Measurements from ENCODE around the gene LRRC3C.
"Not testable (repeated sequence)": the region's sequence is repeated elsewhere in the genome, so short reads cannot be mapped to it uniquely, and the experiment has no call there.

The LRRC3C gene

DNA sequence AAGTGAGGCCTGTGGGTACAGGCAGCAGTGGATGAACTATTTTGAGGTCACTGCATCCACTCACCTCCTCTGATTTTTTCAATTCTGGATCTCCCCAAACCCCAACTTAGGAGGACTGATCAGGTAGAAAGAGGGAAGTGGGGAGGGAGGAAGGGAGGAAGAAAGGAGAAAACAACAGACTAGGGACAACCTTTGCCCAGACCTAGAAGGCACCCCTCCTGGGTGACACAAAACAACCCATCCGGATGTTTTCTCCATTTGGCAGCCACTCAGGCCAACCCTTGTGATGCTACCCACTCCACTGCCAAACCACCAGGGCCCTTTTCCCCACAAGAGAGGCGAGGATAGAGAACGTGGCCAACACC is 2.9 kb upstream of the LRRC3C start:
- DNase-seq: no peak

DNA sequence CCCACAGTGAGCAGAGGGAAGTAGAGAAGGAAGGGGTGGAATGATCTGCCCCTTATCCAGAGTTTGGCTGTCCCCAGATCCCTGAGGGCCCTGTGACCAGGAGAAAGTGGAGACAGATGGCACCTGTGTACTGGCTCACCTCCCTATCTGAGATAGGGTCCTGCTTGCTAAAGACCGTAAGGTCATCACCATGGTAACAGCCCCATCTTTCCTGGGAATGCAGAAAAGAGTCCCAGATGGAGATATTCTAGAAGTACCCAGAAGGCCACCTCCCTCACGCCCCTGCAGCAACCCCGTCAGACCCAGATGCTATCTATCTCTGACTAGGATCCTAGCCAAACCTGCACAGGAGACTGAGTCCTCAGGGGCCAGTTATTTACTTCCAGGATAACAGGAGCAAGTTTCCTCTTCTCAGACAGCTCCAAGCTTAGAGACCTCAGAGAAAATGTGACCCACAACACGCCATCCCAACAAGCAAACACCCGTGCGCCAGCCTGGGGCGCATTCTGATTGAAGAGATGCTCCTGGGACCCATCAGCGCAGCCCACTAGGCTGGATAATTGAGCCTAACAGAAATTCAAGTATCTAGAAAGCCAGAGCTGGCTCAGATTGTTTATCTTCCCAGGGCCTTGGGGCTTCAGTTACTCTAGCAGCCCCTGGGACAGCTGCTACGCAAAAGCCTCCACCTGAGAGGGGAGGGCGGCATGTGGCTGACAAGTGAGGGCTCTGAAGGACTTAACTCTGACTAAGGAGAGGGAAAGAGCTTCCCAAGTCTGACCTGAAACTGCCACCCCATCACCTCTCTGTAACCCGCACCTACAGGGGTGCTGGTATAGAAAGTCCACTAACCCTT is 2.0 kb upstream of the LRRC3C start:
- DNase-seq: no peak

DNA sequence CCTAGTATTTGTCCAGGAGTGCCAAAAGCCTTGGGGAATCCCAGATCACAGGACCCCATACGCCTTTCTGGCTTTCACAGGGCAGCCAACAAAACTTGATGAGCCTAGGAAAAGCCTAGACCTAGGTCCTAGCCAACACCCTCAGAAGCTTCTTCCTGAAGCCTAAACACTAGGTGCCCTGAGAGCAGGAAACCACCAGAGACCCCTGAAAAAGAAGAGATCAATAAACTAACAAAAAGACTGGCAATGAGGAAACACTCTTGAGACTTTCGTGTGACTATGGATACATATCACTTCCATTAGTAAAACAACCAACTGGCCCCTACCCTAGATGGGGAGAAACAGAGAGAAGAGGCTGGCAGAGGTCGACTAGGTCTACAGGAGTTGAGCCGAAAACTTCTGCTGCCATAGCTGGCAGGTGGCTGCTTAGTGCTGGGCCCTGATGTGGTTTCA is 1.4 kb upstream of the LRRC3C start:
- no peak for DNase-seq

DNA sequence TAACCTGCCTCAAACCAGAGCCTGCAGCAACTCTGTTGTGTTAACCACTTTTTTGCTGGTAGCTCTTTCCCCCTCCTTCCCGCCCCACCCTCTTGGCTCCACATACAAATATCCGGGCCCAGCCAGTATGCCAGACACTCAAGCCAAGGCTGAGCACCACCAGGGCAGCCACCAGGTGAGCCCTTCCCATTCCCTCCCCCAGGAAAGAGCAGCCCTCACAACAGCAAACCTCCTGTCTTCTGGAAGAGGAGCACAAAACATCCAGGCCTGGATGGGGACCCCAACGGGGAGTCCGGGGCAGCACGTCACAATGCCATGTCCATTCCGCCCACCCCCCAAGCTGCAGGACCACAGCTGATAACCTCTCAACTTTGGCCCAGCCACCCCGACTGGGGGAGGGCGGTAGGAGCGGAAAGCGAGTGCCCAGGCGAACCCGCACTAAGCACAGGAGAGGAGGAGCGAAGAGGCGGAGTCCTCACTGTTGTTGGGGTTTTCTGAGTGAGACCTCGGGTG is 888 bp upstream of the LRRC3C start:
- DNase-seq: no peak

DNA sequence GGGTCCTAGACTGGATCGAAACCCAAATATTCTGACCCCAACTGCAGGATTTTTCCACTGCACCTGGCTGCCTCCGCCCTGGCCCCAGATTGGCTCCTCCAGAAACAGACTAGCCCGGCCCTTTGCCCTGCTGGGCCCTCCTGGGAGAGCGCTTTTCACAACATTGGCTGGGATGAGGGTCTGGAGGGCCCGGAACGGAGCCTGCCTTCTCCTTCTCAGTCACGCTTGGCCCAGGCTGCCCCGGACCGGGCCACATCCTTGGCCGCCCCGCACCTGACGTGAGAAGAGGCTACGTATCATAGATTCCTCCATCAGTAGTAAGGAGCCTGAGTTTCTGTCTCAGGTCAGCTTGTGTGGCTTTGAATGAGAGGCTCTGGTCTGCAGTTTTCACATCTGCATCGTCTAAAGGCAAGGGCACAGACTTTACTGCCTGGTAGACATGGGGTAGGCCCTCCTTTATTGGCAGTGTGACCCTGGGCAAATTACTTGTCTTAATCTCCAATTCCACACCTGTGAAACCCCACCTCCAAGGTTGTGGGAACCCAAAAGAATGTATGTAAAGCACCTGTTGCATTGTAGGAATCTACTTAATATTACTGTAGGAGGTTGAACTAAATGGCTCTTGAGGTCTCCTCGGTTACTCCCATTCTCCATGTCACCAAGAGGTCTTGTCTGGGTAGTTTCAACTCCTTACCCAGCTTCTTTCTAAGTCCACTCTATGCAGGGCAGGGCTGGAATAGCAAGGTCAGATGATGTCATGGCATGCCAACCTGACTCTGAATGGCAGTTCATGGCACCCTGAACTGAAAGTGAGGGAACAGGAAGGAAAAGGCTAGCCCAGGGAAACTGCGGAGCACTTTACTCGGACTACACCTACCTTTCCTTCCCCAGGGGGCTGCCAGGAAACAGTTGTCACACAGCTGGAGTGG is 661 bp downstream of the LRRC3C start:
- DNase-seq: no peak

DNA sequence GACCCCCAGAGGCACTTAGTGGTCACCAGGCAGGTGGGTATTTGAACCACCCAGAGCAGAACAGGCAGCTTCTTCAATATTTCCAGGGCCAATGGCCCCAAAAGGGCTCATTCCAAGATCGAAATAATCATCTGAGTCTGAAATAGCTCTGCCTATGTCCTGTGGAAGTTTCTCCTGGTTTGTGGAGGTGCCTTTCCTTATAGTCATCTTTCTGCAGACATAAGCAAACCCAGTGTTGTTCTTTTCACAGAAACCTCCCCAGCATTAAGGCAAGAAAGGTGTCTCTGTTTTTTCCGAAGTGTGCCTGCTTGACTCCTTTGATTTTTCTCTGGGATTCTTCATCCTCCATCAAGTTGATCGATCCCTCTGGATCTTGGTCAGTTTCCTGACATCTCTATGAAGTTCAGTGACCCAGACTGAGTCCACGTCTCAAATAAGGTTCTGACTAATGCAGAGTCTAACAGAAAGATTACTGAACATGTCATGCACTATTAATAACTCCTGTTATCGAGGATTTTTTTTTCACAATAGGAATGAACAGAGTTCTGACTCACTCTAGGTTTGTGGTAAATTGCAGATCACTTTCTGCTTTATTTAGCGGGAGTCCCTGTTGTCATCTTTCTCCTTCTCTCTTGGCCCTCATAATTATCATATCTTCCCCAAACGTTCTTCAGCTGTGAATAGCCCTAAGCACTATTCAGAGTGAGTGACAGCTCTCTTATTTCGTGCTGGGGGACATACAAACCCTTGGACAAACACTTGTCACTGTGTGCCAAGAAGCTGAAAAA is 1.5 kb downstream of the LRRC3C start:
- no peak for DNase-seq

DNA sequence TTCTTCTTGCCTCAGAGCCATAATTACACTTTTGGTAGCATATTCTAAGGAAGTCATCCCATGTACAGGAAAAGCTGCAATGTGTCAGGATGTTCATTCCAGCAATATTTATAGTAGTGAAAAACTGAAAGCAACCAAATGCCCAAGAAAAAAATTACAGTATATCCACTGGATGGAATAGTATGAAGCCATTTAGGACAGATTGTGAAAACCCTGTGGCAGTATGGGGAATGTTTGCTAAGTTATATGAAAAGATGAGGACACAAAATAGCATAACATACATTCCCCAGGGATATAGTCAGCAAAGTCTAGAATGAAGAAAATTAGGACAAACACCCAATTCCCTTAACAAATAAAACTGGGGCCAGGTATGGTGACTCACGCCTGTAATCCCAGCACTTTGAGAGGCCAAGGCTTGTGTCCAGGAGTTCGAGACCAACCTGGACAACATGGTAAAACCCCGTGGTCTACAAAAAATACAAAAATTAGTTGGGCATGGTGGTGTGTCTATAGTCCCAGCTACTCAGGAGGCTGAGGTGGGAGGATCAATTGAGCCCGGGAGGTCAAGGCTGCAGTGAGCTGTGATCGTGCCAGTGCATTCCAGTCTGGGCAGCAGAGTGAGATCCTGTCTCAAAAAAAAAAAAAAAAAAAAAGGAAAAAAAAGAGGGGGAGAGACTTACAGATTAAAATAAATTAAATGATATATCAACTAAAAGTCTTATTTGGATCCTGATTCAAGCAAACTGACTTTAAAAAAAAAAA is 2.3 kb downstream of the LRRC3C start:
- no peak for DNase-seq

DNA sequence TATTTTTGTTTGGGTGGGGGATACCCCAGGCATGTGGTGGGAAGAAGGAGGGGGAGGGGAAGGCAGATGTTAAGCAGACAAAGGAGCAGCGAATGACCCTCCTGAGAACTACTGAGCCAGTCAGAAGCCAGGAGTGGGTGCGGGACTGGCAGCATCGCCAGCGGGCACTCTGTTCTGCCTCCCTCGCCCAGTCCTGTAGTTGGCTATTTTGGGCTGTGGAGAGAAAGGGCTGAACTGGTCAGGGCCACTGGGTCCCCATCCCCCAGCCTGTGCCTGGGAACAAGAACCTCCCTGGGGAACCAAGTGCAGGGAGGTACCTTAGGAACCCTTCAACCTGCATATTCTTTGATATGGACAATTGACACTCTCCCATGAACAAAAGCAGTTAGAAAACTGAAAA is 6.4 kb downstream of the LRRC3C start:
- no peak for DNase-seq

DNA sequence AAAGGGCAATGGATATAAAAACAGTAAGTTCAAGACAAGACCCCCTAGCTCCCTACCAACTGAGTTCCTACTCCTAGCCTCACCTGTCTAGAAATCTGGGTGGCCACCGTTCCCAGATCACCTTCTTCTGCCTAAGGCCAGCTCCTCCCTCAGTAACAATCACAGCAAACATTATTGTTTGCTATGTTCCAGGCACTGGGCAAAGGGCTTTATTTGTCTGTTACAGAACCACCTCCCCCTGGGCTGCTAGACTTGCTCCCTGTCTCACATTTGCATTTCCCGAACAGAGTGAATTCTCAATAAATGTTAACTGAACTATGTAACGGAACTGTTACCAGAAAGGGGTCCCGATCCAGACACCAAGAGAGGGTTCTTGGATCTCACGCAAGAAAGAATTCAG is 6.8 kb downstream of the LRRC3C start:
- no peak for DNase-seq

DNA sequence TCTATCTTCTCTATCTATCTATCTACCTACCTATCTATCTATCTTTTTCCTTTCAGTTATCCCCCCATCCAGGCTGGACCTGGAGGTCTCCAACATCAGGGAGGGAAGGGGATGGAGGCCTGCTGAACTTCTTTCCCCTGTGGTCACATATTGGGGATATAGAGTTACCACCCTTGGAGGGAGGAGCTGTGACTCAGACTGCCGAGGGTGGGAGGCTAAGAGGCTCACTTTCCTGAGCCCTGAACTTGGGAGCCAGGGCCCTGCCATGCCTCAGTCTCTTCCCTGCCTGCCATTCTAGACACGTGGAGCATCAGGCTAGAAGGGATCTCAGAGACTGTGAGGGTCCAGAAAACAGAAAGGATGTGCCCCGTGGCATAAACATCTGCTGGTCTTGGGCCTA is 8.4 kb downstream of the LRRC3C start:
- no peak for DNase-seq

DNA sequence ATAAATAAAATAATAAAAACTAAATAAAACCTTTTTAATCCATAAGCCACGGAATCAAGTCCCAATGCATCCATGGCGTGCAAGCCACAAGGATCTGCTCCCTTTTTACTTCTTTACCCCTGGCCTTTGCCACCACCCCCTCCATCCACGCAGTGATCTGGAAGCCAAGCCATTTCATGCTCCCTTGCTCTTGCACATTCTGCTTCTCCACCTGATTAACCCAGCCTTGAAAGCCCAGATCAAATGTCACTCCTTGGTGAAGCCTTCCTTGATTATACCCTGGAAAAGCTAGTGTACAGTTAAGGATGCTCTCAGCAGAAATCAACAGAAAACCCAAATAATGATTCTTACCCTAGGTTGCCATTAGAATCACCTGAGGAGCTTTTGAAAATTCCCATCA is 9.9 kb downstream of the LRRC3C start:
- DNase-seq: no peak

DNA sequence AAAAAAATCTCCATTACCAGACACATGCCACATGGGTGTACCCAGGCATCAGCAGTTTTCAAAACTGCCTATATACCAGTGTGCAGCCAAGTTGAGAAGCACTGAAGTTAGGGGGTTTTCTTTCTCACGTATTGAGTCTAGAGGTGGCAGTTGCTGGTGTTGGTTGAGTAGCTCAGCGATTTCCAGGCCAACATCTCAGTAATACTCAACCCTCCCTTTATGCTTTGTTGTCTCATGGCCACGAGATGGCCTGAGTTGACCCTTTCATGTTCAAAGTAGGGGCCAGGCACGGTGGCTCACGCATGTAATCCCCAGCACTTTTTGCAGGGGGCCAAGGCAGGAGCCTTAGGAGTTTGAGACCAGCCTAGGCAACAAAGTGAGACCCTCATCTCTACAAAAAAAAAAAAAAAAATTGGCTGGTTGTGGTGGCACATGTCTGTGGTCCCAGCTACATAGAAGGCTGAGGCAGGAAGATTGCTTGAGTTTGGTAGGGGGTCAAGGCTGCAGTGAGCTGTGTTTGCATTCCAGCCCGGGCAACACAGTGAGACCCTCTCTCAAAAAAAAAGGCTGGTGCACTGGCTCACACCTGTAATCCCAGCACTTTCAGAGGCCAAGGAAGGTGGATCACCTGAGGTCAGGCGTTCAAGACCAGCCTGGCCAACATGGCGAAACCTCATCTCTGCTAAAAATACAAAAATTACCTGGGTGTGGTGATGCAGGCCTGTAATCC is 10.8 kb downstream of the LRRC3C start:
- no peak for DNase-seq

DNA sequence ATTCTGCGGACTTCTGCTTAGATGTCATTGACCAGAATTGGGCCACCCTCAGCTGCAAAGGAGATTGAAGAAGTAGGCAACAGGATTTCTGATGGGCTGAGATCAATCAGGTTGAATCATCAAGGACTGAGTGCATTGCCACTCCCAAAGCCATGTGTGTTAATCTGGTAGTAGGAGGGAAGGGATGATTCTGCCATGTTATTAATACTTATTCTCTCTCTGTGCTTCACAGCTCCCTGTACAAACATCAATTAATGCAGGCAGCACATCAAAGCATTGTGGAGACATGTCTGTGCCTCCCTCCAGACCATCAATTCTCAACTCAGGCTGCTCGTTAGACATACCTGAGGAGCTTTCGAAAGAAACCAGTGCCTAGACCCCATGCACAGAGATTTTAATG is 11.6 kb downstream of the LRRC3C start:
- DNase-seq: no peak

DNA sequence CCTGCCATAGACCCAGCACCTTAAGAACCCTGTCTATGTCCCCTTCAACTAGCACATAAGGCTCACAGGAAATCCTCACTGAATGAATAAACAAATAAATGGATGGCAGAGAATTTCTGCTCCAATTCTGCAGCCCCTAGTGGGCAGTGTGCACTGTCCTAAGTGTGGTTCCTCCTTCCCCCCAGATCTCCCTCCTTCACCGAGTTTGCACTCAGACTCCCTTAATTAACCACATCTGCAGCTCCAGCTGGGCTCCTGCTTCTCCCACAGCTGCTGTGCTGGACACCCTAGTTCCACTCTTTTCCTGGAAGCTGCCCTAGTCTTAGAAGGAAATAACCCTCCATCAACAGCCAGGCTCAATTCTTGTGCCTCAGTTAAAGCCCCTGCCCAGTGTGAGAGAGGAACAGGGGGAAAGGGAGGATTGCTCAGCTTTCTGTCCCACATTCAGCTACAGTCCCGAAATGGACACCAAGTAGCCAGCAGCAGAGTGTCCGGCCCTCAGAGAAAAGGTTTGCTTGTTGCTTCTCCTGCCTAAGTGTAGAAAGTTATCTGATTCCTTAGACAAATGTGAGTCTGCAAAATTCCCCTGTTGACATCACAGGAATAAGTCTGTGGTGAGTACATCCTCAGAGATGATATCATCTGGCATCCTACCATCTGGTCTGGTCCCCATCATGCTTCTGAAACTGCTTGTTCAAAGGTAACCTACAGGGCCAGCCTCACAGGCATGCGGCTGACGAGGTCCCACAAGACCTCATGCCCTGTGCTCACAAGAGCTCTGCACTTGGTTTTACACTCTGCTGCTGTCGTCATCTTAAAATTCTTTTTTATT is 12.3 kb downstream of the LRRC3C start:
- DNase-seq: no peak

DNA sequence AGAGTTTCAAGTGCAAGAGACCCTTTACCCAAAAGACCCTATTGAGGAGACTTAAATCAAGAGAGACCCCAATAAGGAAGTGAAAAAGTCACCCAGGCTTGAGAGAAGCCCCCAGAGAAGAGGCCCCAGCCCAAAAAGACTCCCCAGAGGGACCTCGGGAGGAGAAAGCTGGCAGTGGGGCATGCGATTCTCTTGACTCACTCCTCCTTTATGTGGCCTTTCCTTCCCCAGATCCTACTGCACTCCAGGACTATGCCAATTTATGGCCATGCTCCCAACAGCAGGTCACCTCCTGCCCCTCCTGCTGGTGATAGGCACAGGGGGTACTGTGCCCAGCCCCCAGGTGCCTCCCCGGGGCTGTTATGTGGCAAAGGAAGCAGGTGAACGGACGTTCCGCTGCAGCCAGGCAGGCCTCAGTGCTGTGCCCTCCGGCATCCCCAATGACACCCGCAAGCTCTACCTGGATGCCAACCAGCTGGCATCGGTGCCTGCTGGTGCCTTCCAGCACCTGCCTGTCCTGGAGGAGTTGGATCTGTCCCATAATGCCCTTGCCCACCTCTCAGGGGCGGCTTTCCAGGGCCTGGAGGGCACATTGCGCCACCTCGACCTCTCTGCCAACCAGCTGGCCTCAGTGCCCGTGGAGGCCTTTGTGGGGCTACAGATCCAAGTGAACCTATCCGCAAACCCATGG is 16.3 kb downstream of the LRRC3C start:
- no peak for DNase-seq

DNA sequence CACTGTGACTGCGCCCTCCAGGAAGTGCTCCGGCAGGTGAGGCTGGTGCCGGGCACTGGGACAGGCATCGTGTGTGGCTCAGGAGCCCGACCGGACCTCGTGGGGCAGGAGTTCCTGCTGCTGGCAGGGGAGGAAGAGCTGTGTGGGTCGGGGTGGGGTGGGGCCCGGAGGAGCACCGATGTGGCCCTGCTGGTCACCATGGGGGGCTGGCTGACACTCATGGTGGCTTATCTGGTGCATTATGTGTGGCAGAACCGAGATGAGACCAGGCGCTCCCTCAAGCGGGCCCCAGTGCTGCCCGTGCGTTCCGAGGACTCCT is 16.8 kb downstream of the LRRC3C start:
- DNase-seq: no peak

DNA sequence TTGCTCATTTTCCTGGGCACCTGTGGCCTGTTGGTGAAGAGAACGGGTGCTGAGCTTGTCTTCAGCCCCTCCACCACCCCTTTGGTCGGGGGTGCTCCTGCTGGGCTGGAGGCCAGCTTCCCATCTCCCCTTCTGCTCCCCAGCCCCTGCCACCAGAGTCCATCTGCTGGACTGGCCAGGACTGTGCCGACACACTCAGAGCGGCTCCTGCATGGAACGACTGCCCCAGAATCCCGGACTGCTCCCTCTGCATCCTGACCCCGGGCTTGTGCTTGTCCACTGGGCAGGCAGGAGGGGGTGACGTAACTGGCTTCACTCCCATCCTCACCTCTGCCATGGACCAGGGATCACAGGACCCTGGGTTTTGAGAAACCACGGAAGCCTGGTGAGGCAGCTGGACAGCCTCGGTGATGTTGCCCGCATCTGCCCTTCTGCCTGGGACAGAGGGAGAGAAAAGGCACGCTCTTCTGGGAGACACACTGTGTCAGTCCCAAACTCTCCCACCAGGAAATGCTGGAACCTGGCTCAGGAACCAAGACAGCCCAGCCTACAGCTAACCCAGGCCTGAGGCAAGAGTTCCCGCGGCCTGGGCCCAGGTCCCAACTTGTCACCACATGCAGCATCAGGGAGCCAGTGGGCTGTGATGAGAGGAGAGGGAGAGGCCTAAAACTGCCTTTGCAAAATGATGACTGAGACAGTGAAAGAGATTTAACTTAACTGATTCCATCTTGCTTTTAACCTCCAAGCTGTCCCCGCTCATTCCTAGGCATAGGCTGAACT is 19.2 kb downstream of the LRRC3C start:
- no peak for DNase-seq

DNA sequence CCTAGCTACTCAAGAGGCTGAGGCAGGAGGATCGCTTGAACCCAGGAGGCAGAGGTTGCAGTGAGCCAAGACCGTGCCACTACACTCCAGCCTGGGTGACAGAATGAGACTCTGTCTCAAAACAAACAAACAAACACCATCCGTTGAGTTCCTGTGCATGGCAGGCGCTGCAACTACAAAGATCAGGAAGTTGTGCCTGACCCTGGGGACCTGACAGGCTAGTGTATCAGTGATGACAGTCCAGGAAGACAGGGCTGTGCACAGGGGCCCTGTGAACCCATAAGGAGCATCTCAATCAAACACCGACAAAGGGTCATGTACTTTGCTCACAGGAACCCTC is 20.9 kb downstream of the LRRC3C start:
- DNase-seq: not testable (repeated sequence)

DNA sequence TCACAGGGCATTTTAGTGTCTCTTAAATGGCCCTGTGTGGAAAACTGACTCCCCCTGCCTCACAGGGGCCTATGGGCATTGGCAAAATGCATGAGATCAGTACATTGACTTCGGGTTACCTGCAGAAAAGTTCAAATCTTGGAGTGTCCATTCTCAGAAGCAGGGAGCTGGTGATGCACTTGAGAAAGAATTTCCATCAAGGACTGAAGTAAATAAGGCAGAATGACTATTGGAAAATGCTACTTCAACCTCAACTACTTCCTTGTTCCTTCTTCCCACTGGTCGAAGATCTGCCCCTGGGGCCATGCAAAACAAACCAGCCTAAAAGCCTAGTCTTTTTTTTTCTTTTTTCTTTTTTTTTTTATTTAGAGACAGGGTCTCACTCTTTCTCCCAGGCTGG is 21.5 kb downstream of the LRRC3C start:
- no peak for DNase-seq
